ENCODE results near the gene WDR82.
"Not testable (repeated sequence)": the region's sequence is repeated elsewhere in the genome, so short reads cannot be mapped to it uniquely, and the experiment has no call there.

WDR82 gene

GRCh38 chr3:52289747-52290595 is 11.5 kb upstream of the WDR82 start:
- in situ Hi-C loops (cut with MboI; ENCODE audit: low sequenced_read_pairs), result no loop called here

GRCh38 chr3:52289338-52289746 is 10.9 kb upstream of the WDR82 start:
- in situ Hi-C loops (cut with MboI; ENCODE audit: low sequenced_read_pairs), result no loop called here

GRCh38 chr3:52288674-52289073 is 10.2 kb upstream of the WDR82 start:
- in situ Hi-C loops (cut with MboI; ENCODE audit: low sequenced_read_pairs), result no loop called here

GRCh38 chr3:52286777-52287110 is 8.3 kb upstream of the WDR82 start:
- in situ Hi-C loops (cut with MboI; ENCODE audit: low sequenced_read_pairs), result no loop called here

GRCh38 chr3:52284051-52284450 is 5.6 kb upstream of the WDR82 start:
- in situ Hi-C loops (cut with MboI; ENCODE audit: low sequenced_read_pairs), result not testable (repeated sequence)

- in situ Hi-C loops (cut with MboI; ENCODE audit: low sequenced_read_pairs), result no loop called here
Observed at GRCh38 chr3:52283306-52283705, 4.9 kb upstream of the WDR82 start.

- in situ Hi-C loops (cut with MboI; ENCODE audit: low sequenced_read_pairs), result no loop called here
Observed at GRCh38 chr3:52281981-52282801, 3.7 kb upstream of the WDR82 start.

- in situ Hi-C loops (cut with MboI; ENCODE audit: low sequenced_read_pairs), result no loop called here
Observed at GRCh38 chr3:52280050-52280461, 1.6 kb upstream of the WDR82 start.

GRCh38 chr3:52279596-52279995 is 1.1 kb upstream of the WDR82 start:
- in situ Hi-C loops (cut with MboI; ENCODE audit: low sequenced_read_pairs), result no loop called here

- in situ Hi-C loops (cut with MboI; ENCODE audit: low sequenced_read_pairs), result no loop called here
Observed at GRCh38 chr3:52277972-52278509, 408 bp downstream of the WDR82 start.

GRCh38 chr3:52277071-52277964 is 1.1 kb downstream of the WDR82 start:
- in situ Hi-C loops (cut with MboI; ENCODE audit: low sequenced_read_pairs), result no loop called here

- in situ Hi-C loops (cut with MboI; ENCODE audit: low sequenced_read_pairs), result not testable (repeated sequence)
Observed at GRCh38 chr3:52274781-52275180, 3.7 kb downstream of the WDR82 start.

- in situ Hi-C loops (cut with MboI; ENCODE audit: low sequenced_read_pairs), result no loop called here
Observed at GRCh38 chr3:52272831-52273230, 5.6 kb downstream of the WDR82 start.

- in situ Hi-C loops (cut with MboI; ENCODE audit: low sequenced_read_pairs), result not testable (repeated sequence)
Observed at GRCh38 chr3:52272172-52272571, 6.3 kb downstream of the WDR82 start.

GRCh38 chr3:52270252-52270754 is 8.1 kb downstream of the WDR82 start:
- in situ Hi-C loops (cut with MboI; ENCODE audit: low sequenced_read_pairs), result no loop called here

GRCh38 chr3:52269776-52270175 is 8.7 kb downstream of the WDR82 start:
- in situ Hi-C loops (cut with MboI; ENCODE audit: low sequenced_read_pairs), result no loop called here

- in situ Hi-C loops (cut with MboI; ENCODE audit: low sequenced_read_pairs), result no loop called here
Observed at GRCh38 chr3:52268036-52268435, 10.4 kb downstream of the WDR82 start.

GRCh38 chr3:52265387-52265786 is 13.1 kb downstream of the WDR82 start:
- in situ Hi-C loops (cut with MboI; ENCODE audit: low sequenced_read_pairs), result no loop called here

GRCh38 chr3:52262447-52262846 is 16.0 kb downstream of the WDR82 start:
- in situ Hi-C loops (cut with MboI; ENCODE audit: low sequenced_read_pairs), result no loop called here

- in situ Hi-C loops (cut with MboI; ENCODE audit: low sequenced_read_pairs), result no loop called here
Observed at GRCh38 chr3:52259448-52259847, 19.0 kb downstream of the WDR82 start.

GRCh38 chr3:52259035-52259434 is 19.4 kb downstream of the WDR82 start:
- in situ Hi-C loops (cut with MboI; ENCODE audit: low sequenced_read_pairs), result no loop called here

Data from HL-60/S4 (cell line).